ENCODE data around the gene CLEC4D. TPM values are rescaled to one million over a fixed set of nuclear protein-coding genes. Genes with fewer than 3 reads are reported as not detected.

The CLEC4D gene
- total RNA-seq, 3 donors from 2014 or later: 0.15 to 0.48 (median 0.33) TPM

DNA sequence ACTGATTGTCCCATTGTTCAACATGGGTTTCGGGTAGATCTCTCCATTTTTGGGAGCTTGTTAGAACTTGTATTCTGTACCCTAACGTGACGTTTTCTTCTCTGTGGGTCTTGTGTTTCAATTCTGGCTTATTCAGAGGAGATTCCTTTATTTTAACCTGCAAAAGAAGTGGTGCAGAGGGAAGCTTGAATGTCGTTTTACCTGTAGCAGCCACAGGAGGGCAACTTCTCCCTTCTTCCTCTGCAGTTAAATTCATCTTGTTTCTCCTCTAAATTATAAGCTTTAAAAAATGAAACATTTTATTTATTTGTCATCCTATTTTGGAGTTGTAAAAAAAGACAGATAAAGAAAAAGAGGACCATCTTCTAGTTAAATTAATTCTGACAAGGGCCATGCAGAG lies 13.7 kb upstream of the CLEC4D start:
- no peak for DNase-seq (ENCODE audit: low spot score in 2 of 2)
- Histone ChIP-seq H3K27ac (no peak overlapping the region), H3K4me3 (no peak overlapping the region), H3K9me3 (no peaks in the 10 kb centered on the region), H3K4me1 (no peaks in the 10 kb centered on the region), H3K36me3 (no peaks in the 10 kb centered on the region), H3K27me3 (no peaks in the 10 kb centered on the region)
- no peak for TF ChIP-seq POLR2A (IDR thresholded peaks at IDR 0.05)
- TF ChIP-seq, protein P1, sequence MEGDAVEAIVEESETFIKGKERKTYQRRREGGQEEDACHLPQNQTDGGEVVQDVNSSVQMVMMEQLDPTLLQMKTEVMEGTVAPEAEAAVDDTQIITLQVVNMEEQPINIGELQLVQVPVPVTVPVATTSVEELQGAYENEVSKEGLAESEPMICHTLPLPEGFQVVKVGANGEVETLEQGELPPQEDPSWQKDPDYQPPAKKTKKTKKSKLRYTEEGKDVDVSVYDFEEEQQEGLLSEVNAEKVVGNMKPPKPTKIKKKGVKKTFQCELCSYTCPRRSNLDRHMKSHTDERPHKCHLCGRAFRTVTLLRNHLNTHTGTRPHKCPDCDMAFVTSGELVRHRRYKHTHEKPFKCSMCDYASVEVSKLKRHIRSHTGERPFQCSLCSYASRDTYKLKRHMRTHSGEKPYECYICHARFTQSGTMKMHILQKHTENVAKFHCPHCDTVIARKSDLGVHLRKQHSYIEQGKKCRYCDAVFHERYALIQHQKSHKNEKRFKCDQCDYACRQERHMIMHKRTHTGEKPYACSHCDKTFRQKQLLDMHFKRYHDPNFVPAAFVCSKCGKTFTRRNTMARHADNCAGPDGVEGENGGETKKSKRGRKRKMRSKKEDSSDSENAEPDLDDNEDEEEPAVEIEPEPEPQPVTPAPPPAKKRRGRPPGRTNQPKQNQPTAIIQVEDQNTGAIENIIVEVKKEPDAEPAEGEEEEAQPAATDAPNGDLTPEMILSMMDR (IDR thresholded peaks at IDR 0.05): no peak
- no peak for TF ChIP-seq POLR2AphosphoS5 (IDR thresholded peaks at IDR 0.05)
- intact Hi-C loops (cut with DNase I; ENCODE audit: low total_unique reads): no loop called here

DNA sequence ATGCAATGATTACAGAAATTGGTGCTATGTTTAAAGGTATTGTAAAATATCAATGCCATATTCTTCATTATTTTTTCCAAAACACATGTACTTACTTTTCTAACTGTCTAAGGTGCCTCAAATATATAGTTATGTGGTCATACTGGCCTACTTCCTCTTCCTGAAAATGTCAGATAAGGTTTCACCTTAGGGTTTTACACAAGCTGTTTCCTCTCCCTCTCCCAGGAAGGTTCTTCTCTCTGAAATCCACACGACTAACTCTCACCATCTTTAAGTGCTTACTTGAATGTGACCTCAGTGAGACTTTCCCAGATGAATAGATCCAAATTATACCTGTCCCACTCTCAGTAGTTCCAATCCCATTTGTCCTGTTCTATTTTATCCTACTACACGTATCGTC lies 11.6 kb upstream of the CLEC4D start:
- H3K36me3 ChIP-seq: no peaks in the 10 kb centered on the region
- no peaks in the 10 kb centered on the region for H3K27me3 ChIP-seq
- no peak overlapping the region for H3K27ac ChIP-seq
- no peak overlapping the region for H3K4me3 ChIP-seq
- intact Hi-C loops (cut with DNase I; ENCODE audit: low total_unique reads): no loop called here
- no peaks in the 10 kb centered on the region for H3K4me1 ChIP-seq
- no peaks in the 10 kb centered on the region for H3K9me3 ChIP-seq
- no peak for DNase-seq (ENCODE audit: low spot score in 2 of 2)
- TF ChIP-seq, protein P1 (IDR thresholded peaks at IDR 0.05): no peak
- TF ChIP-seq POLR2A (IDR thresholded peaks at IDR 0.05): no peak
- no peak for TF ChIP-seq POLR2AphosphoS5 (IDR thresholded peaks at IDR 0.05)

DNA sequence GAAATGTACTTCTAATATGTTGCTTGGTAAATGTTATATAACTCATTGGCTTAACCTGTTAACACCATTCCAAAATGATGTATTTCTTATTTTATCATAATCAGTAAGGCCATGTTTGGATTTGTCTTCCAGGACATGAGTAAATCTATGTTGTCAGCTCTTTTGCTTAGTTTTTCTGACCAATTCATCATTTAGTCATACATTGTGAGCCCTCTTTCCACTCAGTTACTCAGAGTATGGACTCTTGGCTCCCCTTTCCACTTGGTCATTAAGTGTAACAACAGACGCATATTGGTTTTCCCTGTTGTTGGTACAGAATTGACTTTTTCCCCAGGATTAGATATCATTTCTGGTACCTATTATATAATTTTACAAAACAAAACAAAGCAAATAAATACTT lies 9.0 kb upstream of the CLEC4D start:
- no peak overlapping the region for H3K27ac ChIP-seq
- no peaks in the 10 kb centered on the region for H3K9me3 ChIP-seq
- no peaks in the 10 kb centered on the region for H3K4me1 ChIP-seq
- H3K4me3 ChIP-seq: no peak overlapping the region
- no peaks in the 10 kb centered on the region for H3K36me3 ChIP-seq
- DNase-seq (ENCODE audit: low spot score in 2 of 2): no peak
- TF ChIP-seq POLR2AphosphoS5 (IDR thresholded peaks at IDR 0.05): no peak
- TF ChIP-seq, protein P1 (IDR thresholded peaks at IDR 0.05): no peak
- no peak for TF ChIP-seq POLR2A (IDR thresholded peaks at IDR 0.05)
- intact Hi-C loops (cut with DNase I; ENCODE audit: low total_unique reads): no loop called here
- no peaks in the 10 kb centered on the region for H3K27me3 ChIP-seq

DNA sequence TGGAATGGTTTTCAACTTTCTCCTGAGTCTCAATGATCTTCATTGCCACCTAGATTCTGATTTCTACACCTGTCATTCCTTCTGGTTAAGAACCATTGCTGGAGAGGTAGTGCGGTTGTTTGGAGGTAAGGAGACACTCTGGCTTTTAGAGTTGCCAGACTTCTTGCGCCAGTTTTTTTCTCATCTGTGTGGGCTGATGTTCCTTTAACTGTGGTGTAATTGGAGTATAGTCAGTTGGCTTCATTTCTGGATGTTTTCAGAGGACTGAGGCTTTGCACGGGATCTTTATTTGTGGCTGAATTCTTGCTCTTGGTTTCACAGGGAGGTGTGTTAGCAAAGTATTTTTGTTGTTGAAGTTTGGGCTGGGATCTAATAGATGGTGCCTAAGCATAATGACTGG lies 5.7 kb upstream of the CLEC4D start:
- no peaks in the 10 kb centered on the region for H3K4me1 ChIP-seq
- DNase-seq (ENCODE audit: low spot score in 2 of 2): no peak
- no peaks in the 10 kb centered on the region for H3K9me3 ChIP-seq
- no peaks in the 10 kb centered on the region for H3K36me3 ChIP-seq
- H3K27ac ChIP-seq: no peak overlapping the region
- H3K4me3 ChIP-seq: no peak overlapping the region
- TF ChIP-seq, protein P1 (IDR thresholded peaks at IDR 0.05): no peak
- TF ChIP-seq POLR2A (IDR thresholded peaks at IDR 0.05) (no peak), POLR2AphosphoS5 (IDR thresholded peaks at IDR 0.05) (no peak)
- H3K27me3 ChIP-seq: no peaks in the 10 kb centered on the region
- intact Hi-C loops (cut with DNase I; ENCODE audit: low total_unique reads): no loop called here

DNA sequence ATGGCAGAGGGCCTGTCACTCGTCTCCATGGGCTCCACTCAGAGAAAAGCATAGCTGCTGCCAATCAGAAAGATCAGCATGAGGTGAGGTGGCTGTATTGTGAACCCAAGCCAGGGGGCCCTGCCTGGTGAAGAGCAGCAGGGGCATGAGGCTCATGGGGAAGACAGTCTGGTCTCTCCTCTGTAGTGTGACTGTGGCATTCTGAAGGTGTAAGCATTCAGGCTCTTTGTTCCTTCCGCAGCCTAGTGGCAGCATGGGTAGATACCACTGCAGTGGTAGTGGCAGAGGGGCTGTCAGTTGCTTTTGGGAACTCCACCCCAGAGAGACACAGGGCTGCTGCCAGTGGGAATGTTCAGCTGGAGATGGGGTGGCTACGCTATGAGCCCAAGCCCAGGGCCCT lies 5.1 kb upstream of the CLEC4D start:
- TF ChIP-seq POLR2AphosphoS5 (IDR thresholded peaks at IDR 0.05) (no peak), POLR2A (IDR thresholded peaks at IDR 0.05) (no peak)
- TF ChIP-seq, protein P1 (IDR thresholded peaks at IDR 0.05): no peak
- Histone ChIP-seq H3K36me3 (no peaks in the 10 kb centered on the region), H3K27me3 (no peaks in the 10 kb centered on the region), H3K27ac (no peak overlapping the region), H3K4me3 (no peak overlapping the region), H3K9me3 (no peaks in the 10 kb centered on the region), H3K4me1 (no peaks in the 10 kb centered on the region)
- intact Hi-C loops (cut with DNase I; ENCODE audit: low total_unique reads): no loop called here
- DNase-seq (ENCODE audit: low spot score in 2 of 2): no peak
